Measurements from ENCODE around the gene PLXDC1.

Gene PLXDC1

DNA sequence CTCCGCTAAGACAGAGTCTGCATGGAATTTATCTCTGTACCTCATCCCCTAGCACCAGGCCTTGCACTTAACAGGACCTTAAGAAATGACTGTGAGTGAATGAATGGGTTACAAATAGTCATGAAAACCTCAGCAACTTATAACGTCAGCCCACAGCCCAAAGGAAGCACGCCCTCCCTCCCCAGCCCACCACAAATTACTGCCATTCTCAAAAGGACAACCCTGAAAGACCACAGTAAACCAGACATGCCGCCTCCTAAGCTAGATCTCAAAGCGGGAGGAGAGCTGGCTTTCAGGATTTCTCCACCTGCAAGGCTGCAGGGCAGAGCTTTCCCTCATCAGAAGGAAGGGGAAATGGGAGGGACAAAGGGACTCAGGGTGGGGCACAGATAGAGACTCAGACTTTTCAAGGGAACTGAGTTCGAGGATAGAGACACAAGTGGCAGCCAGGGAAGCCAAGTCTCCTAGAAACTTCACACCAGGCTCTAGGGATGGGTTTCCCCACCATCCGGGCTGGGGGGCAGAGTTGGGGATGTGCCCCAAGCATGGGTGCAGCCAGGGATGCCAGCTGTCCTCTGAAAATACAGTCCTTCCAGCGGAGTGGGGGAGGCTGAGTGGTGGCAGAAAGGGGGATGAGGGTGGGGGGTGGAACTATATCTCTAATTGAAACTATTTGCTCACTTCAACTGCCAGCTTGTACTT lies 56.7 kb downstream of the PLXDC1 start:
- DNase-seq = no peak

DNA sequence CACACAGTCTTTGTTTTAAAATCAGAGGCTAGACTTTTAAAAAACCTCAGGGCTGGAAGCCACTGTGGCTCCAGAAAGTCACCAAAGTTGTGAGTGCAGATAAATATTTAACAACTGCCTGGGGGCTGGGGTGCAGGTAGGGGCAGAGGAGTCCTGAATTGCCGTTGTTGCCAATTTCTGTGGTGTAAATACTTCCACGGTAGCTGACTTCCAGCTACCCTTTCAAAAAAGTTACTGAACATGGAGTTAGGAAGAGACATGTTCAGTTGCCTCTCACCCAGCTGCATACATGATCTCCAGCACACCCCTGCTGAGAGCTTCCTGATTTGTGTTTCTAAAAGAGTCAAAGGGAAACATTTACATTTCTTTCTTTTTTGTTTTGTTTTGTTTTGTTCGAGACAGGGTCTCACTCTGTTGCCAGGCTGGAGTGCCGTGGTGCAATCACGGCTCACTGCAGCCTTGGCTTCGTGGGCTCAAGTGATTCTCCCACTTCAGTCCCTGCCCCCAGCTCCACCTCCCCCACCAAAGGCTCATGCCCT lies 58.7 kb downstream of the PLXDC1 start:
- DNase-seq = no peak

DNA sequence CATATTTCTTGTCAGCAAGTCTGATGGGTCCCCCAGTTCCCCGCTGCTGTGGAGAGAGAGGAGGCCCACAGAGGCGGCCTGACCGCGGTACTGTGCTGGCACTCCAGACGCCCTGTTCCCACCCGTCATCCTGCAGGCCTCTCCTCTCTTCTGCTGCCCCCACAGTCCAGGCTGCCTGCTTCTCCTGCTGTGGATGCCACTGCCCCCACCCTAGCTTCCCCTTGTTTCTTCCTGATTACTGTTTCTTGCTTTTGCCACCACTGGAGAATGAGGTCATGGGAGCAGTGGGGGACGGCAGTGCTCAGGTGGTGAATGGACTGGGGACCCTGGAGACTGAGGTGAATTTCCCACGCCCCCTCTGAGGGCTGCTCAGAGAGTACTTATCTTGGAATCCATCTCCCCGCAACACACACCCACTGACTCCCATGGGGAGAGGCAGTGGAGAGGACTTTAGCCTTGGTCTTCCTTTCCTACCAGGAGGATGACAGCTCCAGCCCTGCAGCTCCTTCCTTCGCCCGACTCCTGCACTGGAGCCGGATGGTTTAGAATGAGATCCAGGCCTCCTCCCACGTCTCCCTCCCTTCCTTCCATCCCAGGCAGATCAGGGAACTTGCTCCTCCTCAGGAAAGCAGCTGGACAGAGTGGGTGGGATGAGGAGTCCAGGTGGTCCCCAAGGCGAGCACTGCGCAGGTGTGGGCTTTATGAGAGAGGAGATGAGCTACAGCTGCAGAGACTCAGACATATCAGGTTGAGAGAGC lies 60.4 kb downstream of the PLXDC1 start:
- DNase-seq = no peak

DNA sequence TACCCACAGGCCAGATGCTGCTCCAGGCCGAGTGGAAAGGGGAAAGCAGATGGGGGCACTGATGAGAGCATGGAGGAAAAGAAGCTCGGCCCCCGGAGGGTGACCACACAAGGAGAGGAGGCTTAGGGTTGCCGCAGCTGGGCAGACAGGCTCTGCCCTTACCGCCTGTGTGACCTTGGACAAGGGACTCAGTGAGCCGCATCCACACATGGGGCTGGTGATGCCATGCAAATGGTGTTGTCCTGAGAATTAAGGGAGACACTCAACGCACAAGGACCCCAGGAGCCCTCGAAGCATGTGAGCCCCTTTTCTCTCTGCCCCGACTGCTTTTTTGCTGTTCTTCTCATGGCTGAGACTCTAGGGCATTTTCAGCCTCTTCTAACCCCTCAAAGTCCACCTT lies 61.0 kb downstream of the PLXDC1 start:
- DNase-seq = no peak

DNA sequence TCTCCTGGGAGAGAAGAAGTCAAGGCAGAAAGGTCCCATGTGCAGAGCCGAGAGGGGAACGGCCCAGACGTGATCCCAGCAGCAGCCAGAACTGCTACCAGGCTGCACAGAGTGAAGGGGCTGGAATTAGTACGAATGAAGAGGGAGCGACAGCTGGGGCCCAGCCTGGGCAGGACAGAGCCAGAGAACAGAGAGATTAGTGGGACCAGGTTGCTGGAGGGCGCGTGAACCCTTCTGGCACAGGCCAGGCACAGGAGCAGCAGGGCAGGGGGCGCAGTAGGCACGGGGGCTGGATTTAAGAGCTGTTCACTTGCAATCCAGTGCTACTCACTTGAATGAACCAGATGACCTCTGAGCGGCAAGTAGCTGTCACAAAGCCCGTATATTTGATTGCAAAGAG lies 66.9 kb downstream of the PLXDC1 start:
- no peak for DNase-seq

DNA sequence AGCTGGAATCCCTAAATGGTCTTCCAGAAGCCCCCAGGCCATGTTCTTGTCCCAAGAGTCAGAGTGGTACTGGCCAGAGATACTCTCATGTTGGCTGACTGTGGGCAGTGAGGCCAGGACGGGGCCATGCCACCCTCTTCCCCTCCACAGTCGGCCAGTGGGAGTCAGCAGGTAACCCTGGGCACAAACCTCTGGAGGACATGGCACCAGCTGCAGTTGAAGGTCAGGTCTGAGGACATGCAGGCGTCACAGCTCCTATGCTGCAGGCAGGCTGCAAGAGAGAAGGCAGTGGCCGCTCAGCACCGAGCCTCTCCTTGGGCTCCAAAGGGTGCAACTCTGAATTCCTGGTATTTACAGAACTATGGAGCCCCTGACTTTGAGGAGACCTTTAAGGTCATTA lies 68.2 kb downstream of the PLXDC1 start:
- DNase-seq = no peak

DNA sequence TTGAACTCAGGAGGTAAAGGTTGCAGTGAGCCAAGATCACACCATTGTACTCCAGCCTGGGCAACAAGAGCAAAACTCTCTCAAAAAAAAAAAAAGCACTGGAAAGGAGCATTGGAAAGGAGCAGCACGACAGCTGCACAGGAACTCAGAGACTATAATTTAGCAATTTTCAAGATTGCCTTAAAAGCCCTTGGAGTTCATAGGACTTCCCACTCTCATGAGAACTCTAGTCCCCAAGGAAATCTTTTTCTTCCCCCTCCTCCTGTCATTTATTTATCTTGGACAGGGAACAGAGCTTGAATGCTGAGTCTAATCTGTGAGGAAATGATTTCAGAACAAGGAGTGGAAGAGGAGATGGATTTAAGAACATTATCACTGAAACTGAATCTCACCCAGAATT lies 69.0 kb downstream of the PLXDC1 start:
- DNase-seq = no peak

DNA sequence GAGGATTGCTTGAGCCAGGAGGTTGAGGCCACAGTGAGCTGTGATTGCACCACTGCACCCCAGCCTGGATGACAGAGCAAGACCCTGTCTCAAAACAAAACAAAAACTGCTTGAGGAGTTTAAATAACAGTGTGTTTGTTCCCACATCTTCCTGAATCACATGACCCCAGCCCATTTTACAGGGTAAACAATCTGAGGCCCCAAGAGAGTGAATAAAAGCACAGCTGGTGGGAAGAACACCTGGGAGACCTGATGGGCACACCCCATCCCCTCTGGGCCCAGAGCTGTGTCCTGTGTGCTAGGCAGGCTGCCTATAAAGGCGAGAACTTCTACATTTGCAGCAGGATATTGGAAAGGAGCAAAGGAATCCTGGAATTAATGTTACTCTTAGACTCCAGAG lies 69.6 kb downstream of the PLXDC1 start:
- DNase-seq = no peak

DNA sequence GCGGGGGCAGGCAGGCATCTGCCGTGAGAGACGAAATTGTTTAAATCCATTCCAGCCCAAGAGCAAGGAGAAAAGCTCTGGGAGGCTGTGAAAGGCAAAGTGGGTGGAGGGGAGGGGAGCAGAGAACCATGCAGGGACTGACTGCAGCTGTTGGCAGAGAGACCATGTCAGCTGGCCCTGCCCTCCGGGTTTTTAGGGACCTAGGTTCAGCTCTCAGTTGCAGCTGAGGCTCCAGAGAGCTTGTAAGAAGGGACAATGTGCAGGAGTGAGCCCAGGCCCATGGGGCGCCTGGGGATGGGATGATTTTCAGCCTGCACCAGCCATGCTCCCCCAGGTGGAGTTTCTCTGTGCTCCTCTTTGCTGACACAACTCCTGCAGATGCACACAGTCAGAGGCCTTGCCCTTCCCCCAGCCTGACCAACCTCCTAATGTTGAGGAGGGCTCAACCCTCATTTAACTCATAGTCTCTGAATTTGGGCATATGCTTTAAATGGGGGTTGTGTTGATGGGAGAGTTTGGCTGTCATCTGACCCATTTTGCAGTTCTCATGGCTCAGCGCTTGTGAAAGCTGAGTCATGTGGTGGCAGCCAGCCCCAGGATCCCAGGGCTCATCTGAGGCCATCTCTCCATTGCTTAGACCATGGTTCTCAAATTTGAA lies 70.9 kb downstream of the PLXDC1 start:
- DNase-seq = no peak

DNA sequence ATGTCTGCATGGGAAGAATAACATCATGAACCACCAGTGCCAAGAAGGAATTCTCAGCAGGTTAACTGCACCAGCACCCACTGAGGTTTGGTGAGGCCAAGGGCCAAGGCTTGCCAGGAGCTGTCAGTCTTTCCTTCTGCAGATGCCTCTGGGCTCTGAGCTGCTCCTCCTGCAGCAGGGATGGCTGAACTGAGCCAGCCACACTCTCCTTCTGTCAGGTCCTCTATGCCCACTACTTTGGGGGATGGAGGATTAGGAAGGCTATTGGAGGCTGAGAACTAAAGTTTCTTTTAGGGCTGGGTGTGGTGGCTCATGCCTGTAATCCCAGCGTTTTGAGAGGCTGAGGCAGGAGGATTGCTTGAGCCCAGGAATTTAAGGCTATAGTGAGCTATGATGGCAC lies 71.6 kb downstream of the PLXDC1 start:
- DNase-seq = no peak

DNA sequence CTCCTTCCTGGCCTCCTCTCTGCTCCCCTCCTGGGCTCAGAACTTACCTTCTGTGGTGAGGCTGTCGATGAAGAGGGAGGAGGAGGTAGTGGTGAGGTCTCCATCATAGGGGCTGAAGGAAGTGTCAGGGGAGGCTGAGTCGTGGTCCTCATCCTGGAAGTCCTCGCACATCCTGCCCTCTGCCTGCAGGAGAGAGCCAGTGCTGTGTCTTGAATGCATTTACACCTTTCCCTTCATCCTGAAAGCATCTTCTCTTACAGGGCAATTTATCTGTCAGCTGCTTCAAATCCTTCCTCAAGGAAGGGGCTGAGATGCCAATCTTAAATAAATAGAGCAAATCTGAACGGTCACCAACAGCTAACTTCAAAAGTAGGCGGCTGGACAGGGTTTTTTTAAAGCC lies 73.6 kb downstream of the PLXDC1 start:
- no peak for DNase-seq

DNA sequence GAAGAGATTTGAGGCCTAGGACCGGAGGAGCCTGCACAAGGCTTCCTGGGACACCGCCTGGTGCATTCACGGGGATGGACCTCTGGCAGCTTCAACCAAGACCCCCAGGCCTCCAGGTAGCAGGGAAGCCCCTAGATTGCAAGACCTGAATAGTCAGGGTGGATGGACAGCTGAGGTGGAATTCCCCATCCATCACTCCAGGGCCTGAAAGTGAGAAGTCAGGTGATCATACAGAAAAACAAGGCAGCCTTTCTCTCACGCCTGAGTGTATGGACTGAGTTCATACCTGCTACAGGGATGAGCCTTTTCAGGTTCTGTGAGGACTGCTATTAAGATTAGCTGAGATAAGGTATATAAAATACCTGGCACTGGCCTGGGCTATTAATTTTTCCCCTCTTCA lies 74.2 kb downstream of the PLXDC1 start:
- DNase-seq = no peak

DNA sequence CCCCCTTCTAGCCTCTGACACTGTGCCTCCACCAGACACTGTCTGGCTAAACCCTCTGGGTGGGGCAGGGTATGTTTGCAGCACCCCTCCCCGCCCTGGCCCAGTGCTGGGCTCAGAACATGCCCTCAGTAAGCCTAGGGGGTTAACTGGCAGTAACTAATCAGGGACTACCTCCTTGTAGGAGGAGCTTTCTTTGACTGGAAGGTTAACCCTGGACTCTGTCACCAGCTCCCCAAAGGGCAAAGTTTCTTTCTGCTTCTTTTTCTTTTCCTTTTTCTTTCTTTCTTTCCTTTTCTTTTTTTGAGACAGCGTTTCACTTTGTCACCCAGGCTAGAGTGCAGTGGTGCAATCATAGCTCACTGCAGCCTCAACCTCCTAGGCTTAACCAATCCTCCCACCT lies 76.8 kb downstream of the PLXDC1 start:
- no peak for DNase-seq

DNA sequence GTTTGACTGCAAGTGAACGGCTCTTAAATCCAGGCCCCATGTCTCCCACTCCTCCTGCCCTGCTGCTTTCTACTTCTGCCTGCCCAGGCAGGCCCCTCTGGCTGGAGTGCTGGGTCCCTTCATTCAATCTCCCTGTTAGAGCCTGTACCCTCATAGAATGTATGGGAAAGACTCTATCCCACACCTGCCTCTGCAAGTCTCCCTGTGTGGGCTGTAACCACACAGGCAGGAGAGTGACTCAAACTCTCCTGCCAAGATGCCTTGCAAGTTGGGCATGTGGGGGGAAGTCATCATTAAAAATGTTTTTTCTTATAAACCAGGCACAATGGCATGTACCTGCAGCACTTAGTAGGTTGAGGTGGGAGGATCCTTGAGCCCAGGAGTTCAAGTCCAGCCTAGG lies 77.5 kb downstream of the PLXDC1 start:
- DNase-seq = no peak

DNA sequence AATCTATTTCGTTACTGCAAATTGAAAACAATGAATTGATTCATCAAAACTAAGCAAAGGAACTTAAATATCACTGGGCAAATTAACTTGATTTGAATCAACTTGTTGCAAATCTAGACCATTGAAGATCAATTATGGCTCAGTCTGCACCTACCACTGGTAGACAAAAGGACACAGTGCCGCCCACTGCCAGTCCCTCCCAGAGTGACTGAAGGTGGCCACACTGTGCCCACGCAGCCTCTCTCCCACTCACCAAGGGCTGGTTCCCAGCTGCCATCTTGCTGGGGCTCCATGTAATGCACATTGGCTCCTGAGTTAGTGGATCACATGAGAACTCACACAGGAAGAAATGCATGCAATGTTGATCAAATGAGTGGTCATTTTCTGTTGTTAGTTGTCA lies 78.1 kb downstream of the PLXDC1 start:
- DNase-seq = no peak

DNA sequence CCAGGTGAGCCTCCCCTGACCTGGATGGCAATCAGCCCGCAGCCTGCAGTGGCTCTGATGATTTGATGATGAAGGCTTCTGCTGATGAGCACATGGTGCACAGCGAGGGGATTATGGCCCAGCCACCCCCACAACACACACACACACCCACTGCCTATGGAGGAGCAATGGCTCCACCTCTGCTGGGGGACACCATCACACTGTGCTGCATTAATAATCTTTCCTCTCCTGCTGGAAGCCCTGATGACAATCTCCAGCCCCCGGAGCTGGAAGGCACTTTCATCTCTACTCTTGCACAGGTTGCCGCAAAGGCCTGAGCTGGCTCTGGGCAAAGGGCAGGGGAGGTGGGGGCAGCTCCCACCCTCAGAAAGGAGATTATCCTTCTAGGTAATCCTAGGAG lies 79.9 kb downstream of the PLXDC1 start:
- no peak for DNase-seq

DNA sequence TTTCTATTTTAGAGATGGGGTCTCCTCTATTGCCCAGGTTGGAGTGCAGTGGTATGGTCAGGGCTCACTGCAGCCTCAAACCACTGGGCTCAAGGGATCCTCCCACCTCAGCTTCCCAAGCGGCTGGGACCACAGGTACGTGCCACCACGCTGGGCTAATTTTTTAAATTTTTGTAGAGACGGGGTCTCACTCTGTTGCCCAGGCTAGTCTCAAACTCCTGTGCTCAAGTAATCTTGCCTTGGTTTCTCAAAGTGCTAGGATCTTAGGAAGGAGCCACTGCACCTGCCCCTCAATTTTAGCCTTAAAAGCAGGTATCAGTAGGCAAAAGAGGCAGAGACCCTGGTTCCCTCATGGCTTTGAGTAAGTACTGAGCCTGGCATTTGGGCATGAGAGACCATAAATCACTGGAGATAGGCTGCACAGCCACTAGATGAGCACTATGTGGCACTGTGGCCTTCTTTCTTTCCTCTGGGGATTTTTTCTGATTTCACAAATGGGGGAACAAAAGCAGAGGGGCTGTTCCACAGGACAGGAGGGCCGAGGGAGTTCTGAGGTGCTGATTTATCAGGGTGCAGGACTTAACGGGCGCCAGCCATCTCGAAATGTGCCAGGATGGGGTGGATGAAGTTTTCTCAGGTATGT lies 82.2 kb downstream of the PLXDC1 start:
- DNase-seq = no peak

DNA sequence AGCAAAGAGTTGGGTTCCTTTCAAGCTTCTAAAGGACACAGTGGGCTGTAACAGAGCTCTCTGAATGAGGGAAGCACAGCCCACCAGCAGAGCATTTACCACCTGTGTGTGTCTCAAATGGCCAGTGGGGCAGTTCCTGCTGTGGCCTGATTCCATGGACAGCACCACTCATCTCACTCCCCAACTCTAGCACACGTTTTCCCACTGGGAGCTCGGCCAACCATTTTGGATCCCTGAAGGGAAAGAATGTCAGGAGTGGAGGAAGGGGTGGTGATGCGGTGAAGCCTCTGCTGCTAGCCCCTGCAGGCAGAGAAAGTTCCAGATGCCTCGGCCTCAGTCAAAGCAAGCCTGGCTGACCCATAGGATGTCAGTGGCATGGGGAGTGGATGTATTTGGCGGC lies 86.6 kb downstream of the PLXDC1 start:
- no peak for DNase-seq

DNA sequence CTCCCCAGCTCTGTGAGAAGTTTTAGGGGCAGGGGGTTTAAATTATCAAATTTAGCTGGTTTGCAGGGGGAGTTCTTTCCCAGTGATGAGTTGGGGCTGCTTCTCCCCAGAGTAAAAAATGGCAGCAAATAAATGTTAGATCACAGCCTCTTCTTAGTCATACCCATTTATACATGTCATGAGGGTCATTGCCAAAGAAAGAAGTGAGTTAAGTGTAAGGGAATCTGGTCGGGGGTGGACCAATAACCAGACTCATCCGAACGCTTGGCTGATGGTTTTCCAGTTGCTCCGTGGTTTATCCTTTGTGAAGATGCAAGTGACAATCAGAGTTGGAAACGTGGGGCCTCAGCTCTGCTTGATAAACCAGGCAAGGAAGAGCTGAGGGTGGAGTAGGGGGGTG lies 87.1 kb downstream of the PLXDC1 start:
- DNase-seq = no peak

DNA sequence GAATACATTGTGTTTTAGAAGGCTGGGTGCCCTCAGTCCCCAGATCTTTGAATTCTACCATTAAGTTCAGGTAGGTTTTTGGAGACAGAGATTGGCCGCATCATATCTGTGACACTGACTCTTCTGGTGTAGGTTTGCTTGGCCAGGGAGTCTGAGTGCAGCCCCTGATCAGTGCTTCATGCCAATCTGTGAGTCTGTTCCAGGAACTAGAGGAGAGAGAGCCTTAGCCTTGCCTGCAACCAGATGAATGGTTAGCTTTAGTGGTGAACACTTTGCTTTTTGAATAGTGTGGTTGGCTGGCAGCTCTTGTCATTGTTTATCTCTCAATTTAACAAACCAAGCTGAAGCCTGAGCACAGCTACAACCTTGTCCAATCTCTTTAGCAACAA lies 87.8 kb downstream of the PLXDC1 start:
- DNase-seq = no peak

DNA sequence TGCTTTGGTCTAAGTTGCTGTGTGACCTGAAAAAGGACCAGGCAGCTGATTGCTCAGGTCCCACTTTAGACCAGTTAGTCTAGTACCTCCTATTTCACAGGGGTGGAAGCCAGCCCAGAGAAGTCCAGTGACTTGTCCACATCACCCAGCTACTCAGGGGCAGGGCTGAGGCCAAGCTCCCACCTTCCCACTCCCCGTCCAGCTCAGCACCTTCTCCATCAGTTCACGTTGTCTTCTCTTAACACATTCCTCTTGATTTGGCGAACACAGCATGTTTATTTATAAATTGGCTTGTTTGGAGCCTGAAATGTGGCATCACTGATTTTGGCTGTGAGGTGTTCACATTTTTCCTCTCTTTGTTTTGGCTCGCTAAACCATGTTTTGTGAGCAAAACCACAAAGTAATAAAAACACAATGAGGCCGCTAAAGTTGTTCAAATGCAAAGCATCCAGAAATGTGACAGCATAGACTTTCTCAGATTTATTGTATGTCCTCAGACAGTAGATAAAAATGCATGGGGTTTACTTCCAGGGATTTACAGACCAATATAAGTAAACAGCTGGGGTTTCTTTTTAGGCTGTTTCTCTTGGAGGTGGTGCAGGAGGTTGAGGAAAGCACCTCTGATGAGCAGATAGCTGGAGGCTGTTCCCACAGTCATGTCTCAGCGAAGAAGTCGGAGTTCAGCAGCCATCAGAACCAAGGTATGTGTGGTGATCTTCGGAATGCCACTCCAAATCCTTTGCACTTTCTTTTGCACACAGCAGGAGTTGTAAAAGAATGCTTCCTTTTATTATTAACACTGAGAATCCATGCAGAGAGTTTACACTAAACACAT lies 88.4 kb downstream of the PLXDC1 start:
- no peak for DNase-seq

DNA sequence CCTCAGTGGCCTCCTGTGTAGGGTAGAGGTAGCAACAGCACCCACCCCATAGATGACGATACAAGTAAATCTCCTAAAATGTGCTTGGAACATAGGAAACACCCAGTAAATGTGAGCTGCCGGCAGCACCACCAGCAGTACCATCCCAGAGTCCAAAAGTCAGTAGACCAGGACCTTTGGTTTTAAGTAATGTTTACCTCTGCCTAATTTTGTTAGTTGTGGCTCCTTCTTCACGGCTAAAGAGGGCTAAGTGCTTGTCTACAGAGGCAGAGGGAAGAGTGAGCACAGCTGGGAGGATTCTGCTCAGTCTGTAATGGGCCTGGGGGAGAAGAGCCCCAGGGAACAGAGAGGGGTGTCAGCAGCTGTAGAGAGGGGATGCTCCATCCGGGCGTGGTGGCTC lies 92.9 kb downstream of the PLXDC1 start:
- DNase-seq = no peak

All from NCI-H510A (cell line).